ENCODE data around the gene ABHD2.
A peak's percentile ranks its signal among the peaks of the same experiment; 100 is the strongest.
"Not testable (repeated sequence)": the region's sequence is repeated elsewhere in the genome, so short reads cannot be mapped to it uniquely, and the experiment has no call there.

Gene ABHD2

GRCh38 chr15:89136818-89137772, 48.8 kb downstream of the ABHD2 start:
- in situ Hi-C loops (cut with HindIII; ENCODE audit: low sequenced_read_pairs): no loop called here
- H3K4me3 ChIP-seq (ENCODE audit: low read depth, low read length): no peak overlapping the region
- DNase-seq (ENCODE audit: low read depth, low spot score): no peak
- no peak for TF ChIP-seq CTCF (IDR thresholded peaks at IDR 0.05; ENCODE audit: low read depth, low read length)

GRCh38 chr15:89137926-89138325, 49.7 kb downstream of the ABHD2 start:
- DNase-seq (ENCODE audit: low read depth, low spot score): no peak
- in situ Hi-C loops (cut with HindIII; ENCODE audit: low sequenced_read_pairs): no loop called here
- no peak for TF ChIP-seq CTCF (IDR thresholded peaks at IDR 0.05; ENCODE audit: low read depth, low read length)
- no peak overlapping the region for H3K4me3 ChIP-seq (ENCODE audit: low read depth, low read length)

GRCh38 chr15:89138999-89139612, 50.9 kb downstream of the ABHD2 start:
- DNase-seq (ENCODE audit: low read depth, low spot score): no peak
- TF ChIP-seq CTCF (IDR thresholded peaks at IDR 0.05; ENCODE audit: low read depth, low read length): no peak
- in situ Hi-C loops (cut with HindIII; ENCODE audit: low sequenced_read_pairs): no loop called here
- H3K4me3 ChIP-seq (ENCODE audit: low read depth, low read length): no peak overlapping the region

- no peak overlapping the region for H3K4me3 ChIP-seq (ENCODE audit: low read depth, low read length)
- DNase-seq (ENCODE audit: low read depth, low spot score): peak; percentile 38
- in situ Hi-C loops (cut with HindIII; ENCODE audit: low sequenced_read_pairs): no loop called here
- TF ChIP-seq CTCF (IDR thresholded peaks at IDR 0.05; ENCODE audit: low read depth, low read length): peak; percentile 39
Measured at GRCh38 chr15:89139613-89140499, 51.6 kb downstream of the ABHD2 start.

GRCh38 chr15:89140595-89140994, 52.3 kb downstream of the ABHD2 start:
- no peak for TF ChIP-seq CTCF (IDR thresholded peaks at IDR 0.05; ENCODE audit: low read depth, low read length)
- no peak for DNase-seq (ENCODE audit: low read depth, low spot score)
- no peak overlapping the region for H3K4me3 ChIP-seq (ENCODE audit: low read depth, low read length)
- in situ Hi-C loops (cut with HindIII; ENCODE audit: low sequenced_read_pairs): no loop called here

GRCh38 chr15:89141159-89141558, 52.9 kb downstream of the ABHD2 start:
- in situ Hi-C loops (cut with HindIII; ENCODE audit: low sequenced_read_pairs); DNase-seq (ENCODE audit: low read depth, low spot score); H3K4me3 ChIP-seq (ENCODE audit: low read depth, low read length): not testable (repeated sequence)

Measured in astrocyte of the spinal cord (primary cell).